Skeletal muscle cell (primary cell): Measurements from ENCODE around the gene PDAP1.
"Not testable (repeated sequence)": the region's sequence is repeated elsewhere in the genome, so short reads cannot be mapped to it uniquely, and the experiment has no call there.

Source experiments
- DNase-seq: peaks from one replicate; pipeline ENCODE4 v3.0.0-alpha.2; 2010; ENCODE audit warnings: low read depth
- H3K4me3 ChIP-seq: 2 replicates; pipeline ENCODE4 v1.5.1; 2011; ENCODE audit warnings: low read depth, mild to moderate bottlenecking, control low read depth, low read length, moderate library complexity

PDAP1 gene

GRCh38 chr7:99408379-99409191 is at the start of gene PDAP1, which contains the start of gene BUD31:
Gene PDAP1 (minus strand): TSS chr7:99408597. CDS start chr7:99408548, 49 bp downstream.
Gene BUD31 (plus strand): TSS chr7:99408969. CDS start chr7:99411093, 2,124 bp downstream.
- H3K4me3 ChIP-seq: peak within 1 kb of the TSS; percentile 87
- peak; percentile 81 for DNase-seq

- DNase-seq: no peak
These were observed 49.5 kb upstream of the PDAP1 start for GRCh38 chr7:99457650-99458493.

GRCh38 chr7:99457050-99457649 is 48.8 kb upstream of the PDAP1 start:
- DNase-seq: no peak

More at GRCh38 chr7:99457650-99458493, 49.5 kb upstream of the PDAP1 start:
- no peak overlapping the region for H3K4me3 ChIP-seq

GRCh38 chr7:99456288-99456687 is 47.9 kb upstream of the PDAP1 start:
- no peak overlapping the region for H3K4me3 ChIP-seq
- DNase-seq: no peak

More at GRCh38 chr7:99457050-99457649, 48.8 kb upstream of the PDAP1 start:
- H3K4me3 ChIP-seq: no peak overlapping the region

GRCh38 chr7:99455874-99456273 is 47.5 kb upstream of the PDAP1 start:
- DNase-seq: no peak
- no peak overlapping the region for H3K4me3 ChIP-seq

GRCh38 chr7:99453105-99453504 is 44.7 kb upstream of the PDAP1 start:
- H3K4me3 ChIP-seq: no peak overlapping the region
- no peak for DNase-seq

GRCh38 chr7:99452541-99452940 is 44.1 kb upstream of the PDAP1 start:
- no peak overlapping the region for H3K4me3 ChIP-seq
- no peak for DNase-seq

GRCh38 chr7:99451936-99452335 is 43.5 kb upstream of the PDAP1 start:
- no peak overlapping the region for H3K4me3 ChIP-seq
- DNase-seq: no peak

- H3K4me3 ChIP-seq: no peak overlapping the region
- no peak for DNase-seq
These were observed 40.9 kb upstream of the PDAP1 start for GRCh38 chr7:99449326-99449725.

- DNase-seq: no peak
- H3K4me3 ChIP-seq: no peak overlapping the region
These were observed 40.5 kb upstream of the PDAP1 start for GRCh38 chr7:99448855-99449254.

- no peak overlapping the region for H3K4me3 ChIP-seq
- no peak for DNase-seq
These were observed 39.5 kb upstream of the PDAP1 start for GRCh38 chr7:99447943-99448342.

GRCh38 chr7:99446096-99446495 is 37.7 kb upstream of the PDAP1 start:
- H3K4me3 ChIP-seq: no peak overlapping the region
- no peak for DNase-seq

GRCh38 chr7:99440195-99440594 is 31.8 kb upstream of the PDAP1 start:
- DNase-seq: no peak
- peak overlapping the region; percentile 92 for H3K4me3 ChIP-seq

- DNase-seq: peak; percentile 83
- H3K4me3 ChIP-seq: peak within 1 kb of the TSS; percentile 92
These were observed 30.4 kb upstream of the PDAP1 start, which contains the start of the genes CPSF4 and PTCD1 for GRCh38 chr7:99438573-99439480. Gene CPSF4 (plus strand): TSS chr7:99438943. CDS start chr7:99439083, 140 bp downstream. Gene PTCD1 (minus strand): TSS chr7:99438798. CDS start chr7:99435242, 3,556 bp downstream.

- peak overlapping the region; percentile 92 for H3K4me3 ChIP-seq
- DNase-seq: no peak
These were observed 29.7 kb upstream of the PDAP1 start for GRCh38 chr7:99437946-99438572.

GRCh38 chr7:99433158-99433557 is 24.8 kb upstream of the PDAP1 start:
- DNase-seq: no peak
- H3K4me3 ChIP-seq: no peak overlapping the region

GRCh38 chr7:99431756-99432540 is 23.6 kb upstream of the PDAP1 start:
- DNase-seq, H3K4me3 ChIP-seq: not testable (repeated sequence)

GRCh38 chr7:99429756-99430155 is 21.4 kb upstream of the PDAP1 start:
- no peak for DNase-seq
- H3K4me3 ChIP-seq: no peak overlapping the region
